HG03045 (cell line): Measurements from ENCODE around the gene OXT.
"Not testable (repeated sequence)": the region's sequence is repeated elsewhere in the genome, so short reads cannot be mapped to it uniquely, and the experiment has no call there.

Source experiments
- ATAC-seq: cut with Tn5 transposase; IDR thresholded peaks from one replicate; pipeline ENCODE4 v1.9.1; 2021; ENCODE audit warnings: mild to moderate bottlenecking, moderate library complexity; ENCODE audit not compliant: unreplicated experiment

Gene OXT

GRCh38 chr20:3071610-3072529 is at the start of gene OXT:
OXT (plus strand) TSS chr20:3071620; CDS start chr20:3071656, 36 bp downstream.
- ATAC-seq, result no peak

GRCh38 chr20:3021777-3022176 is 49.6 kb upstream of the OXT start:
- ATAC-seq, result no peak

- not testable (repeated sequence) for ATAC-seq
Observed at GRCh38 chr20:3022559-3023490, 48.6 kb upstream of the OXT start.

- ATAC-seq, result no peak
Observed at GRCh38 chr20:3027987-3028386, 43.4 kb upstream of the OXT start.

- ATAC-seq, result no peak
Observed at GRCh38 chr20:3031524-3032147, 39.8 kb upstream of the OXT start.

- no peak for ATAC-seq
Observed at GRCh38 chr20:3032624-3033023, 38.8 kb upstream of the OXT start.

GRCh38 chr20:3037654-3038053 is 33.8 kb upstream of the OXT start:
- no peak for ATAC-seq

GRCh38 chr20:3038454-3038853 is 33.0 kb upstream of the OXT start:
- ATAC-seq, result no peak

- ATAC-seq, result no peak
Observed at GRCh38 chr20:3039426-3039825, 32.0 kb upstream of the OXT start.

GRCh38 chr20:3040086-3040485 is 31.3 kb upstream of the OXT start:
- ATAC-seq, result no peak

GRCh38 chr20:3041854-3042409 is 29.5 kb upstream of the OXT start:
- ATAC-seq, result no peak

GRCh38 chr20:3042625-3043024 is 28.8 kb upstream of the OXT start:
- ATAC-seq, result no peak

- no peak for ATAC-seq
Observed at GRCh38 chr20:3043322-3043721, 28.1 kb upstream of the OXT start, which contains the start of gene GNRH2. GNRH2 (plus strand) TSS chr20:3043622; CDS start chr20:3044415, 793 bp downstream.

GRCh38 chr20:3044336-3044965 is 27.0 kb upstream of the OXT start:
- no peak for ATAC-seq

- peak; percentile 47 for ATAC-seq
Observed at GRCh38 chr20:3045042-3045815, 26.2 kb upstream of the OXT start.

GRCh38 chr20:3045816-3046676 is 25.4 kb upstream of the OXT start, which contains the start of gene MRPS26:
MRPS26 (plus strand) TSS chr20:3046052; CDS start chr20:3046069, 17 bp downstream.
- peak; percentile 94 for ATAC-seq

GRCh38 chr20:3046677-3047462 is 24.6 kb upstream of the OXT start:
- peak; percentile 5 for ATAC-seq
